ENCODE measurements around the gene BTBD16.

BTBD16 gene

GRCh38 chr10:122263971-122264370 is 7.1 kb upstream of the BTBD16 start:
- no peak for TF ChIP-seq CTCF (IDR thresholded peaks at IDR 0.05; ENCODE audit: extremely low read depth, missing control alignments)
- no peak for DNase-seq (ENCODE audit: low spot score)

- no peak for TF ChIP-seq CTCF (IDR thresholded peaks at IDR 0.05; ENCODE audit: extremely low read depth, missing control alignments)
- no peak for DNase-seq (ENCODE audit: low spot score)
Measured at GRCh38 chr10:122264436-122264835, 6.7 kb upstream of the BTBD16 start.

- no peak for DNase-seq (ENCODE audit: low spot score)
- no peak for TF ChIP-seq CTCF (IDR thresholded peaks at IDR 0.05; ENCODE audit: extremely low read depth, missing control alignments)
Measured at GRCh38 chr10:122264931-122265330, 6.2 kb upstream of the BTBD16 start.

- DNase-seq (ENCODE audit: low spot score): no peak
- no peak for TF ChIP-seq CTCF (IDR thresholded peaks at IDR 0.05; ENCODE audit: extremely low read depth, missing control alignments)
Measured at GRCh38 chr10:122265896-122266295, 5.2 kb upstream of the BTBD16 start.

GRCh38 chr10:122267849-122268737 is 3.0 kb upstream of the BTBD16 start:
- peak; percentile 87 for TF ChIP-seq CTCF (IDR thresholded peaks at IDR 0.05; ENCODE audit: extremely low read depth, missing control alignments)
- DNase-seq (ENCODE audit: low spot score): peak; percentile 77

GRCh38 chr10:122269059-122269687 is 1.9 kb upstream of the BTBD16 start:
- DNase-seq (ENCODE audit: low spot score): no peak
- TF ChIP-seq CTCF (IDR thresholded peaks at IDR 0.05; ENCODE audit: extremely low read depth, missing control alignments): no peak

GRCh38 chr10:122273966-122274545 is 3.0 kb downstream of the BTBD16 start:
- TF ChIP-seq CTCF (IDR thresholded peaks at IDR 0.05; ENCODE audit: extremely low read depth, missing control alignments): no peak
- DNase-seq (ENCODE audit: low spot score): no peak

Measured in GM20000 (cell line).